HepG2 (cell line): ENCODE data around the gene ZNF112. TPM values are rescaled to one million over a fixed set of nuclear protein-coding genes. Genes with fewer than 3 reads are reported as not detected.

Experiments used
- ATAC-seq: fragments of 200-7000 bp; cut with Tn5 transposase; 3 replicates; pipeline ENCODE4 v1.9.1; 2020; ENCODE audit warnings: mild to moderate bottlenecking, moderate library complexity
- BruUV-seq: library from RNA; stranded (reverse); fragments of 400-500 nt; replicated peaks from 2 replicates; lab custom pipeline; 2021; lab: Mats Ljungman, UMichigan
- CTCF ChIA-PET: fragments of 300-600 bp; formaldehyde crosslinking; extraction: SDS; loops from one replicate; lab custom pipeline; 2021; ENCODE audit warnings: low total read pairs, inconsistent platforms, low intra/inter-chr PET ratio; lab: Yijun Ruan, JAX
- POLR2A ChIA-PET: fragments of 350-600 bp; sonication (Branson Sonifier 250); formaldehyde crosslinking; loops from one replicate; lab custom pipeline; 2020; ENCODE audit warnings: antibody characterized with exemption, inconsistent platforms; lab: Yijun Ruan, JAX
- DNase-seq: peaks from one replicate; pipeline ENCODE4 v3.0.0-alpha.2; 2015; ENCODE audit warnings: low spot score
- FAIRE-seq: peaks from 3 replicates; lab custom pipeline; 2011; peaks lifted over from hg19 to GRCh38; lab: Jason Lieb, UNC
- H2AFZ ChIP-seq: one replicate; pipeline ENCODE4 v1.6.1; 2011; ENCODE audit warnings: low read length, inconsistent platforms
- H3K27ac ChIP-seq: fragments of 300-600 bp; 3 replicates; pipeline ENCODE4 v1.8.0; 2011; ENCODE audit warnings: mixed run types, mild to moderate bottlenecking, mixed read lengths, low read length, inconsistent platforms; ENCODE audit not compliant: insufficient read depth; ENCODE audit errors: extremely low read length
- H3K27me3 ChIP-seq, 2 experiments: fragments of 200-600 bp in 1 of 2; 2 replicates in 1 of 2; 3 replicates in 1 of 2; pipeline versions ENCODE4 v1.6.0 to v1.8.0; 2011; ENCODE audit warnings: low read length in 2 of 2, mild to moderate bottlenecking in 2 of 2, moderate library complexity in 2 of 2, inconsistent platforms in 1 of 2; ENCODE audit not compliant: insufficient read depth in 2 of 2, control insufficient read depth in 1 of 2
- H3K36me3 ChIP-seq, 2 experiments: fragments of 200-600 bp in 1 of 2; replicated peaks in 1 of 2; 2 replicates in 1 of 2; 3 replicates in 1 of 2; pipeline versions ENCODE4 v1.5.1 to v1.8.0; 2011; ENCODE audit warnings: low read length in 2 of 2, inconsistent platforms in 1 of 2; ENCODE audit not compliant: insufficient read depth in 2 of 2, control insufficient read depth in 1 of 2
- H3K4me1 ChIP-seq: 2 replicates; pipeline ENCODE4 v1.5.1; 2012; ENCODE audit warnings: low read length, inconsistent platforms; ENCODE audit not compliant: insufficient read depth
- H3K4me2 ChIP-seq: 2 replicates; pipeline ENCODE4 v1.6.0; 2011; ENCODE audit warnings: low read depth, low read length, inconsistent platforms
- H3K4me3 ChIP-seq, 3 experiments: fragments of 200-600 bp in 1 of 3; sonication (generic), shearing (Covaris generic) in 1 of 3; replicated peaks in 1 of 3; 2 replicates each; pipeline ENCODE4 v1.5.1; 2011 to 2016; ENCODE audit warnings: low read length in 3 of 3, inconsistent platforms in 2 of 3, low read depth in 2 of 3, mild to moderate bottlenecking in 2 of 3, control low read depth in 1 of 3, mixed read lengths in 1 of 3; ENCODE audit not compliant: insufficient read depth in 1 of 3
- H3K79me2 ChIP-seq: one replicate; pipeline ENCODE4 v1.6.1; 2011; ENCODE audit warnings: low read length, inconsistent platforms; ENCODE audit not compliant: insufficient read depth
- H3K9ac ChIP-seq: 2 replicates; pipeline ENCODE4 v1.6.0; 2011; ENCODE audit warnings: mild to moderate bottlenecking, low read depth, low read length, inconsistent platforms; ENCODE audit not compliant: insufficient read depth
- H3K9me3 ChIP-seq: 2 replicates; pipeline ENCODE4 v1.5.1; 2012; ENCODE audit warnings: mild to moderate bottlenecking, low read length
- H4K20me1 ChIP-seq: 2 replicates; pipeline ENCODE4 v1.6.0; 2011; ENCODE audit warnings: inconsistent platforms, mild to moderate bottlenecking, low read length, moderate library complexity; ENCODE audit not compliant: insufficient read depth
- AHR ChIP-seq: IDR thresholded peaks from 2 replicates; pipeline ENCODE4 v1.6.1; 2018; ENCODE audit warnings: missing genetic modification reagents, missing compliant biosample characterization
- CEBPB ChIP-seq: IDR thresholded peaks from 2 replicates; pipeline ENCODE4 v1.6.1; 2011; ENCODE audit warnings: low read depth, low read length, improper control_type of control experiment, borderline replicate concordance
- JUNB ChIP-seq: sonication (generic); formaldehyde crosslinking; IDR thresholded peaks from 2 replicates; pipeline ENCODE4 v1.8.0; 2022; ENCODE audit warnings: missing genetic modification reagents, mild to moderate bottlenecking, borderline replicate concordance
- NCOA2 ChIP-seq: sonication (generic); formaldehyde crosslinking; IDR thresholded peaks from 2 replicates; pipeline ENCODE4 v1.8.0; 2022; ENCODE audit warnings: inconsistent platforms
- NFRKB ChIP-seq: fragments of 450-650 bp; IDR thresholded peaks from 2 replicates; pipeline ENCODE4 v1.6.1; 2017
- SIX1 ChIP-seq: sonication (generic); formaldehyde crosslinking; IDR thresholded peaks from 2 replicates; pipeline ENCODE4 v1.4.0; 2020; ENCODE audit warnings: missing genetic modification reagents, borderline replicate concordance
- TBL1XR1 ChIP-seq: fragments of 150-350 bp; IDR thresholded peaks from 2 replicates; pipeline ENCODE4 v1.6.1; 2014; ENCODE audit warnings: borderline replicate concordance, low read length; ENCODE audit not compliant: partially characterized antibody
- TEAD3 ChIP-seq: optimal IDR thresholded peaks from 2 replicates; pipeline ENCODE3; 2016; ENCODE audit warnings: borderline replicate concordance
- ZEB1 ChIP-seq: IDR thresholded peaks from 2 replicates; pipeline ENCODE4 v1.6.1; 2012; ENCODE audit warnings: mild to moderate bottlenecking, low read depth, inconsistent platforms; ENCODE audit not compliant: insufficient replicate concordance
- ZNF101 ChIP-seq: sonication (generic); formaldehyde crosslinking; IDR thresholded peaks from 2 replicates; pipeline ENCODE4 v1.4.0; 2020; ENCODE audit warnings: mild to moderate bottlenecking, low read depth, missing genetic modification reagents, borderline replicate concordance
- ZNF256 ChIP-seq: sonication (generic); formaldehyde crosslinking; conservative IDR thresholded peaks from 2 replicates; pipeline ENCODE4 v1.4.0; 2020; ENCODE audit warnings: missing genetic modification reagents
- ZNF260 ChIP-seq: sonication (generic); formaldehyde crosslinking; IDR thresholded peaks from 2 replicates; pipeline ENCODE4 v1.4.0; 2020; ENCODE audit warnings: missing genetic modification reagents, low read depth, mild to moderate bottlenecking, borderline replicate concordance
- ZNF343 ChIP-seq: sonication (generic); formaldehyde crosslinking; IDR thresholded peaks from 2 replicates; pipeline ENCODE4 v1.4.0; 2020; ENCODE audit warnings: mild to moderate bottlenecking, missing genetic modification reagents
- ZNF513 ChIP-seq: sonication (generic); formaldehyde crosslinking; conservative IDR thresholded peaks from 2 replicates; pipeline ENCODE4 v1.5.0; 2020; ENCODE audit warnings: missing genetic modification reagents
- ZNF597 ChIP-seq: sonication (generic); formaldehyde crosslinking; IDR thresholded peaks from 2 replicates; pipeline ENCODE4 v1.5.0; 2020; ENCODE audit warnings: missing genetic modification reagents
- WGBS: methylation state at CpG from one replicate; pipeline ENCODE4 v1.1.6; 2017; ENCODE audit warnings: low lambda C conversion rate; 5-methylcytosine and 5-hydroxymethylcytosine counted together
- in situ Hi-C: cut with HindIII; loops from 2 replicates; pipeline ENCODE4 v1.10.0; 2017; ENCODE audit warnings: low pct_unique_long_range_greater_than_20kb; ENCODE audit not compliant: extremely low pct_ligation_motif_present
- intact Hi-C: fragments of 100-400 bp; cut with micrococcal nuclease; formaldehyde crosslinking; loops from one replicate; pipeline ENCODE4 v1.10.0; 2022; ENCODE audit not compliant: unreplicated experiment
- polyA plus RNA-seq, 8 experiments: library from polyadenylated mRNA; depleted of rRNA in 3 of 8; stranded (reverse) in 7 of 8; unstranded in 1 of 8; fragments of >200 nt; fragmentation: Illumina TruSeq in 4 of 8; extraction: Trizol in 4 of 8; gene quantifications; 2 replicates each; pipeline versions ENCODE4 v1.2.1 to v1.2.3, GENCODE V29; 2011 to 2016; ENCODE audit warnings: low read depth in 4 of 8, missing spikeins in 1 of 8, mixed read lengths in 1 of 8; ENCODE audit not compliant: insufficient read depth in 1 of 8
- total RNA-seq, 5 experiments: library from RNA; depleted of rRNA; stranded (reverse); fragments of >200 nt; fragmentation: Illumina TruSeq; extraction: Trizol; gene quantifications; 2 replicates each; pipeline ENCODE4 v1.2.3, GENCODE V29; 2016; ENCODE audit warnings: low read depth in 1 of 5

The ZNF112 gene
- total and polyA plus RNA-seq, 2 of the 13 experiments (the other 11 are each of a cell fraction or from before 2014, with no cell fraction given), result 1.8 to 3.6 TPM

GRCh38 chr19:44374789-44375188 is 18.3 kb upstream of the ZNF112 start:
- Histone ChIP-seq H4K20me1 (no peaks in the 10 kb centered on the region), H3K4me3 (no peak overlapping the region), H3K9ac (no peak overlapping the region), H3K27me3 (no peaks in the 10 kb centered on the region), H3K27ac (no peak overlapping the region), H3K9me3 (peaks cover 13% of the 10 kb centered on the region; the same call in 1 of the 2 replicates), H3K36me3 (no peaks in the 10 kb centered on the region), H3K79me2 (no peaks in the 10 kb centered on the region), H3K4me1 (no peaks in the 10 kb centered on the region), H3K4me2 (no peak overlapping the region), H2AFZ (no peak overlapping the region)
- FAIRE-seq, result no peak
- DNase-seq, result no peak
- intact Hi-C loops, result no loop called here
- in situ Hi-C loops, result no loop called here
- POLR2A ChIA-PET, result no interaction called here
- WGBS, result 0% methylated on average over 2 of the region's 2 CpGs
- TF ChIP-seq ZNF597 (no peak), ZEB1 (no peak), TBL1XR1 (no peak), SIX1 (CRISPR knock-in tag) (no peak), NFRKB (no peak)
- CTCF ChIA-PET, result no interaction called here
- no TSS peak for BruUV-seq
- ATAC-seq, result no peak

- no peak overlapping the region for H2AFZ ChIP-seq
- no peak overlapping the region for H3K9ac ChIP-seq
- CTCF ChIA-PET, result no interaction called here
- DNase-seq, result no peak
- H3K9me3 ChIP-seq, result peaks cover 13% of the 10 kb centered on the region; the same call in 1 of the 2 replicates
- in situ Hi-C loops, result no loop called here
- no peak for FAIRE-seq
- H3K27me3 ChIP-seq, result no peaks in the 10 kb centered on the region; a peak in 1 of 5 replicates
- WGBS, result 21% methylated on average over 18 of the region's 20 CpGs
- ATAC-seq, result no peak
- H3K4me3 ChIP-seq, result no peak overlapping the region; a peak in 1 of 6 replicates
- POLR2A ChIA-PET, result no interaction called here
- no peaks in the 10 kb centered on the region for H3K79me2 ChIP-seq
- peak overlapping the region; percentile 2; the same call in 1 of the 2 replicates for H3K4me2 ChIP-seq
- no peaks in the 10 kb centered on the region for H3K4me1 ChIP-seq
- intact Hi-C loops, result no loop called here
- no peaks in the 10 kb centered on the region for H3K36me3 ChIP-seq
- H3K27ac ChIP-seq, result no peak overlapping the region
- no peaks in the 10 kb centered on the region for H4K20me1 ChIP-seq
- no TSS peak for BruUV-seq
- no peak for TF ChIP-seq ZNF101
- TF ChIP-seq NCOA2 (CRISPR knock-in tag), result no peak
- TF ChIP-seq CEBPB, result no peak
- TF ChIP-seq AHR, result no peak
- no peak for TF ChIP-seq ZNF597
- no peak for TF ChIP-seq ZNF256 (CRISPR knock-in tag)
- TF ChIP-seq TEAD3 (CRISPR knock-in tag), result no peak
- TF ChIP-seq ZNF513 (CRISPR knock-in tag), result no peak
- no peak for TF ChIP-seq ZNF343 (CRISPR knock-in tag)
- TF ChIP-seq JUNB, result no peak
- no peak for TF ChIP-seq ZNF260
Measured at GRCh38 chr19:44371815-44372480, 15.5 kb upstream of the ZNF112 start.
